Liver (tissue), 9 donors: ENCODE results near the gene CCSER2. TPM values are rescaled to one million over a fixed set of nuclear protein-coding genes. Genes with fewer than 3 reads are reported as not detected.

Experiments used
- DNase-seq: peaks from one replicate; pipeline ENCODE4 v3.0.0-alpha.2; 2017; ENCODE audit warnings: low spot score
- H3K27ac ChIP-seq, 2 donors: one replicate each; pipeline ENCODE4 v1.7.0; 2013; ENCODE audit warnings: inconsistent platforms in 2 of 2, low read length in 2 of 2, control low read depth in 1 of 2, low read depth in 1 of 2, mild to moderate bottlenecking in 1 of 2
- H3K27me3 ChIP-seq, 4 donors: one replicate each; pipeline versions ENCODE4 v1.6.1 to v1.7.0; 2013; ENCODE audit warnings: low read length in 3 of 4, inconsistent platforms in 1 of 4, mild to moderate bottlenecking in 1 of 4, moderate library complexity in 1 of 4; ENCODE audit not compliant: control insufficient read depth in 4 of 4, insufficient read depth in 4 of 4
- H3K36me3 ChIP-seq, 4 donors: one replicate each; pipeline versions ENCODE4 v1.6.1 to v1.7.0; 2013; ENCODE audit warnings: low read length in 3 of 4, mild to moderate bottlenecking in 3 of 4, low read depth in 1 of 4, moderate library complexity in 1 of 4; ENCODE audit not compliant: control insufficient read depth in 4 of 4, insufficient read depth in 3 of 4
- H3K4me1 ChIP-seq, 4 donors: one replicate each; pipeline versions ENCODE4 v1.6.1 to v1.7.0; 2013; ENCODE audit warnings: low read length in 3 of 4, mild to moderate bottlenecking in 3 of 4, moderate library complexity in 1 of 4; ENCODE audit not compliant: control insufficient read depth in 4 of 4, insufficient read depth in 4 of 4
- H3K4me3 ChIP-seq, 3 donors: one replicate each; pipeline versions ENCODE4 v1.6.1 to v1.7.0; 2013; ENCODE audit warnings: low read length in 3 of 3, control low read depth in 1 of 3, low read depth in 1 of 3, mild to moderate bottlenecking in 1 of 3
- H3K9ac ChIP-seq, 2 donors: one replicate each; pipeline ENCODE4 v1.7.0; 2013; ENCODE audit warnings: low read length in 2 of 2, mild to moderate bottlenecking in 2 of 2, moderate library complexity in 2 of 2, control low read depth in 1 of 2, low read depth in 1 of 2
- H3K9me3 ChIP-seq, 4 donors: one replicate each; pipeline versions ENCODE4 v1.6.1 to v1.7.0; 2013; ENCODE audit warnings: low read length in 3 of 4; ENCODE audit not compliant: control insufficient read depth in 4 of 4
- EGR1 ChIP-seq, 2 donors: IDR thresholded peaks; 2 replicates each; pipeline ENCODE4 v1.6.1; 2016 to 2018; ENCODE audit warnings: antibody characterized with exemption in 2 of 2, low read depth in 2 of 2
- FOXA1 ChIP-seq: IDR thresholded peaks from 2 replicates; pipeline ENCODE4 v1.6.1; 2016; ENCODE audit warnings: antibody characterized with exemption
- FOXA2 ChIP-seq: IDR thresholded peaks from 2 replicates; pipeline ENCODE4 v1.6.1; 2016; ENCODE audit warnings: antibody characterized with exemption
- GABPA ChIP-seq, 2 donors: IDR thresholded peaks in 1 of 2; conservative IDR thresholded peaks in 1 of 2; 2 replicates each; pipeline ENCODE4 v1.6.1; 2016; ENCODE audit warnings: antibody characterized with exemption in 2 of 2, mild to moderate bottlenecking in 1 of 2, moderate library complexity in 1 of 2
- HNF4A ChIP-seq, 2 donors: conservative IDR thresholded peaks; 2 replicates each; pipeline ENCODE4 v1.6.1; 2016; ENCODE audit warnings: antibody characterized with exemption in 2 of 2, mild to moderate bottlenecking in 2 of 2
- HNF4G ChIP-seq: IDR thresholded peaks from 2 replicates; pipeline ENCODE4 v1.6.1; 2016; ENCODE audit warnings: antibody characterized with exemption
- JUND ChIP-seq, 2 donors: IDR thresholded peaks; 2 replicates each; pipeline ENCODE4 v1.6.1; 2016; ENCODE audit warnings: antibody characterized with exemption in 2 of 2
- NR2F2 ChIP-seq: IDR thresholded peaks from 2 replicates; pipeline ENCODE4 v1.6.1; 2016; ENCODE audit warnings: antibody characterized with exemption
- RAD21 ChIP-seq, 2 donors: IDR thresholded peaks; 2 replicates each; pipeline ENCODE4 v1.6.1; 2016; ENCODE audit warnings: antibody characterized with exemption in 2 of 2, mild to moderate bottlenecking in 2 of 2
- RXRA ChIP-seq, 2 donors: IDR thresholded peaks; 2 replicates each; pipeline ENCODE4 v1.6.1; 2017 to 2018; ENCODE audit warnings: antibody characterized with exemption in 2 of 2, mild to moderate bottlenecking in 1 of 2
- SP1 ChIP-seq: IDR thresholded peaks from 2 replicates; pipeline ENCODE4 v1.6.1; 2018; ENCODE audit warnings: antibody characterized with exemption, mild to moderate bottlenecking
- TAF1 ChIP-seq: conservative IDR thresholded peaks from 2 replicates; pipeline ENCODE4 v1.6.1; 2016; ENCODE audit warnings: antibody characterized with exemption, mild to moderate bottlenecking
- YY1 ChIP-seq: IDR thresholded peaks from 2 replicates; pipeline ENCODE4 v1.6.1; 2016; ENCODE audit warnings: antibody characterized with exemption, mild to moderate bottlenecking
- WGBS: extraction: QIAGEN DNeasy Blood & Tissue Kit; methylation state at CpG from one replicate; pipeline ENCODE4 v1.1.7; 2013; 5-methylcytosine and 5-hydroxymethylcytosine counted together
- polyA plus RNA-seq, 2 donors: library from polyadenylated mRNA; stranded (reverse) in 1 of 2; unstranded in 1 of 2; fragments of 200-250 nt in 1 of 2; fragments of >200 nt in 1 of 2; fragmentation: Nextera tagmentation in 1 of 2; extraction: Ambion mirVana in 1 of 2; gene quantifications; one replicate each; pipeline versions ENCODE4 v1.2.1 to v1.2.3, GENCODE V29; 2013 to 2015
- total RNA-seq, 2 donors: library from RNA; depleted of rRNA; stranded (reverse); fragments of >200 nt; gene quantifications; one replicate each; pipeline ENCODE4 v1.2.3, GENCODE V29; 2014
- TF ChIP-seq, protein P1 (sequence below): IDR thresholded peaks from 2 replicates; pipeline ENCODE4 v1.6.1; 2016; ENCODE audit warnings: antibody characterized with exemption
- TF ChIP-seq, protein P2 (sequence below): IDR thresholded peaks from 2 replicates; pipeline ENCODE4 v1.6.1; 2016; ENCODE audit warnings: antibody characterized with exemption, mild to moderate bottlenecking
- TF ChIP-seq, protein P3 (sequence below): IDR thresholded peaks from 2 replicates; pipeline ENCODE4 v1.6.1; 2016; ENCODE audit warnings: antibody characterized with exemption
- TF ChIP-seq, protein P4 (sequence below): fragments of 150-350 bp; IDR thresholded peaks from 2 replicates; pipeline ENCODE4 v1.5.1; 2017; ENCODE audit warnings: improper control_type of control experiment, low read depth, low read length; ENCODE audit not compliant: missing input control
- TF ChIP-seq, protein P5 (sequence below): IDR thresholded peaks from 2 replicates; pipeline ENCODE4 v1.6.1; 2016; ENCODE audit warnings: antibody characterized with exemption
- donor health status: healthy.
- donor health status: healthy.
- donor health status: healthy.
- donor health status: healthy.
- donor health status: healthy.

The CCSER2 gene
- total and polyA plus RNA-seq, 4 donors = 5.6 to 18.2 (median 12.1) TPM

DNA sequence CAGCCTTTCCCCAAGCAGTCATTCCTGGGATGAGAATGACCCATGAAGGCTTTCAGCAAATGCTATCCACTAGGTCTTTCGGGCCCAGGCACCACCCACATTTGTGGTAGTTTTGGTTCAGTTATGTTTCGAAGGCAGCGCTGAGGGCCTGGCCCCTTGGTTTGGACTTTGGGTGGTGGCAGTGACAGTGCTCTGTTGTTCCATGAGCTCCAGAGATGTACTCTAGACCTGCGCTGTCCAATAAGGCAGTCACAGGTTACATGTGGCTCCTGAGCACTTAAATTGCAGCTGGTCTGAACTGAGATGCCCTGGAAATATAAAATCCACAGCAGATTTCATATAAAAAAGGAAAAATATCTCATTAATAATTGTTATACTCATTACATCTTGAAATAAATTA, 209.6 kb downstream of the CCSER2 start:
- Histone ChIP-seq H3K4me3 (no peak overlapping the region), H3K36me3 (no peaks in the 10 kb centered on the region), H3K9ac (no peak overlapping the region), H3K27ac (no peak overlapping the region), H3K9me3 (no peaks in the 10 kb centered on the region), H3K27me3 (peaks cover 0 to 5% (median 0%) of the 10 kb centered on the region in 4 donors), H3K4me1 (peaks cover 0 to 9% (median 3%) of the 10 kb centered on the region in 4 donors)
- TF ChIP-seq JUND (IDR thresholded peaks at IDR 0.05) (no peak), GABPA (IDR thresholded peaks at IDR 0.05 in 1 of 2, conservative IDR thresholded peaks at IDR 0.05 in 1 of 2) (no peak), FOXA1 (no peak), RAD21 (IDR thresholded peaks at IDR 0.05) (no peak), RXRA (IDR thresholded peaks at IDR 0.05) (no peak)
- TF ChIP-seq, protein P1, sequence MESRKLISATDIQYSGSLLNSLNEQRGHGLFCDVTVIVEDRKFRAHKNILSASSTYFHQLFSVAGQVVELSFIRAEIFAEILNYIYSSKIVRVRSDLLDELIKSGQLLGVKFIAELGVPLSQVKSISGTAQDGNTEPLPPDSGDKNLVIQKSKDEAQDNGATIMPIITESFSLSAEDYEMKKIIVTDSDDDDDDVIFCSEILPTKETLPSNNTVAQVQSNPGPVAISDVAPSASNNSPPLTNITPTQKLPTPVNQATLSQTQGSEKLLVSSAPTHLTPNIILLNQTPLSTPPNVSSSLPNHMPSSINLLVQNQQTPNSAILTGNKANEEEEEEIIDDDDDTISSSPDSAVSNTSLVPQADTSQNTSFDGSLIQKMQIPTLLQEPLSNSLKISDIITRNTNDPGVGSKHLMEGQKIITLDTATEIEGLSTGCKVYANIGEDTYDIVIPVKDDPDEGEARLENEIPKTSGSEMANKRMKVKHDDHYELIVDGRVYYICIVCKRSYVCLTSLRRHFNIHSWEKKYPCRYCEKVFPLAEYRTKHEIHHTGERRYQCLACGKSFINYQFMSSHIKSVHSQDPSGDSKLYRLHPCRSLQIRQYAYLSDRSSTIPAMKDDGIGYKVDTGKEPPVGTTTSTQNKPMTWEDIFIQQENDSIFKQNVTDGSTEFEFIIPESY = no peak
- no peak for DNase-seq
- WGBS = 84% methylated on average over 4 of the region's 4 CpGs

DNA sequence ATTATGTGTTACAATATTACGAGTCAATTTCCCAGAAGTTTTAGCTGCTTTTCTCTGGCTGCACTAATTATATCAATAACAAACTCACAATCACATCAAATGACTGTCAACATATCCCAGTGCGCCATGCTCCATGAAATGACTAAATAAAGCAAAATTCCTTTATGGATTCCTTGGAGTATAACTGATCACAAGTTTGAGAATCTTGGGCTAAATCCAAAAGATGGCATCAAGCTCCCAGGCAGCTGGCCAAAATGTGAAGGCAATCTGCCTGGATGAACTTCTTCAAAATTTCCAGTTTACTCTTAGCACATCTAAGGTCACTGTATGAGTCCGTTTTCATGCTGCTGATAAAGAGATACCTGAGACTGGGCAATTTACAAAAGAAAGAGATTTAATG, 210.8 kb downstream of the CCSER2 start:
- H3K27ac ChIP-seq = no peak overlapping the region
- no peak for DNase-seq
- whole genome bisulfite sequencing = 63% methylated on average over 3 of the region's 3 CpGs
- H3K4me3 ChIP-seq = no peak overlapping the region
- peaks cover 0 to 9% (median 3%) of the 10 kb centered on the region in 4 donors for H3K4me1 ChIP-seq
- no peaks in the 10 kb centered on the region for H3K36me3 ChIP-seq
- H3K9me3 ChIP-seq = no peaks in the 10 kb centered on the region
- TF ChIP-seq GABPA (IDR thresholded peaks at IDR 0.05 in 1 of 2, conservative IDR thresholded peaks at IDR 0.05 in 1 of 2) (no peak), SP1 (no peak), HNF4A (conservative IDR thresholded peaks at IDR 0.05) (no peak), FOXA1 (no peak), HNF4G (no peak), TAF1 (no peak), JUND (IDR thresholded peaks at IDR 0.05) (no peak), YY1 (no peak), NR2F2 (no peak), EGR1 (IDR thresholded peaks at IDR 0.05; ENCODE audit: low read depth in 2 of 2) (no peak), RAD21 (IDR thresholded peaks at IDR 0.05) (no peak), RXRA (IDR thresholded peaks at IDR 0.05) (no peak), FOXA2 (no peak)
- TF ChIP-seq, protein P2, sequence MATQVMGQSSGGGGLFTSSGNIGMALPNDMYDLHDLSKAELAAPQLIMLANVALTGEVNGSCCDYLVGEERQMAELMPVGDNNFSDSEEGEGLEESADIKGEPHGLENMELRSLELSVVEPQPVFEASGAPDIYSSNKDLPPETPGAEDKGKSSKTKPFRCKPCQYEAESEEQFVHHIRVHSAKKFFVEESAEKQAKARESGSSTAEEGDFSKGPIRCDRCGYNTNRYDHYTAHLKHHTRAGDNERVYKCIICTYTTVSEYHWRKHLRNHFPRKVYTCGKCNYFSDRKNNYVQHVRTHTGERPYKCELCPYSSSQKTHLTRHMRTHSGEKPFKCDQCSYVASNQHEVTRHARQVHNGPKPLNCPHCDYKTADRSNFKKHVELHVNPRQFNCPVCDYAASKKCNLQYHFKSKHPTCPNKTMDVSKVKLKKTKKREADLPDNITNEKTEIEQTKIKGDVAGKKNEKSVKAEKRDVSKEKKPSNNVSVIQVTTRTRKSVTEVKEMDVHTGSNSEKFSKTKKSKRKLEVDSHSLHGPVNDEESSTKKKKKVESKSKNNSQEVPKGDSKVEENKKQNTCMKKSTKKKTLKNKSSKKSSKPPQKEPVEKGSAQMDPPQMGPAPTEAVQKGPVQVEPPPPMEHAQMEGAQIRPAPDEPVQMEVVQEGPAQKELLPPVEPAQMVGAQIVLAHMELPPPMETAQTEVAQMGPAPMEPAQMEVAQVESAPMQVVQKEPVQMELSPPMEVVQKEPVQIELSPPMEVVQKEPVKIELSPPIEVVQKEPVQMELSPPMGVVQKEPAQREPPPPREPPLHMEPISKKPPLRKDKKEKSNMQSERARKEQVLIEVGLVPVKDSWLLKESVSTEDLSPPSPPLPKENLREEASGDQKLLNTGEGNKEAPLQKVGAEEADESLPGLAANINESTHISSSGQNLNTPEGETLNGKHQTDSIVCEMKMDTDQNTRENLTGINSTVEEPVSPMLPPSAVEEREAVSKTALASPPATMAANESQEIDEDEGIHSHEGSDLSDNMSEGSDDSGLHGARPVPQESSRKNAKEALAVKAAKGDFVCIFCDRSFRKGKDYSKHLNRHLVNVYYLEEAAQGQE = no peak
- TF ChIP-seq, protein P1 = no peak
- TF ChIP-seq, protein P3, sequence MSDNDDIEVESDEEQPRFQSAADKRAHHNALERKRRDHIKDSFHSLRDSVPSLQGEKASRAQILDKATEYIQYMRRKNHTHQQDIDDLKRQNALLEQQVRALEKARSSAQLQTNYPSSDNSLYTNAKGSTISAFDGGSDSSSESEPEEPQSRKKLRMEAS = no peak
- TF ChIP-seq, protein P4, sequence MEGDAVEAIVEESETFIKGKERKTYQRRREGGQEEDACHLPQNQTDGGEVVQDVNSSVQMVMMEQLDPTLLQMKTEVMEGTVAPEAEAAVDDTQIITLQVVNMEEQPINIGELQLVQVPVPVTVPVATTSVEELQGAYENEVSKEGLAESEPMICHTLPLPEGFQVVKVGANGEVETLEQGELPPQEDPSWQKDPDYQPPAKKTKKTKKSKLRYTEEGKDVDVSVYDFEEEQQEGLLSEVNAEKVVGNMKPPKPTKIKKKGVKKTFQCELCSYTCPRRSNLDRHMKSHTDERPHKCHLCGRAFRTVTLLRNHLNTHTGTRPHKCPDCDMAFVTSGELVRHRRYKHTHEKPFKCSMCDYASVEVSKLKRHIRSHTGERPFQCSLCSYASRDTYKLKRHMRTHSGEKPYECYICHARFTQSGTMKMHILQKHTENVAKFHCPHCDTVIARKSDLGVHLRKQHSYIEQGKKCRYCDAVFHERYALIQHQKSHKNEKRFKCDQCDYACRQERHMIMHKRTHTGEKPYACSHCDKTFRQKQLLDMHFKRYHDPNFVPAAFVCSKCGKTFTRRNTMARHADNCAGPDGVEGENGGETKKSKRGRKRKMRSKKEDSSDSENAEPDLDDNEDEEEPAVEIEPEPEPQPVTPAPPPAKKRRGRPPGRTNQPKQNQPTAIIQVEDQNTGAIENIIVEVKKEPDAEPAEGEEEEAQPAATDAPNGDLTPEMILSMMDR = no peak
- TF ChIP-seq, protein P5, sequence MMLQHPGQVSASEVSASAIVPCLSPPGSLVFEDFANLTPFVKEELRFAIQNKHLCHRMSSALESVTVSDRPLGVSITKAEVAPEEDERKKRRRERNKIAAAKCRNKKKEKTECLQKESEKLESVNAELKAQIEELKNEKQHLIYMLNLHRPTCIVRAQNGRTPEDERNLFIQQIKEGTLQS = no peak
- peaks cover 0 to 5% (median 0%) of the 10 kb centered on the region in 4 donors for H3K27me3 ChIP-seq
- no peak overlapping the region for H3K9ac ChIP-seq
